Calu3 (cell line): ENCODE measurements around the gene NHERF2. TPM values are rescaled to one million over a fixed set of nuclear protein-coding genes. Genes with fewer than 3 reads are reported as not detected.

Source experiments
- BruUV-seq: library from RNA; stranded (reverse); fragments of 400-500 nt; replicated peaks from 2 replicates; lab custom pipeline; 2021; lab: Mats Ljungman, UMichigan
- CTCF ChIA-PET: fragments of 300-600 bp; sonication (Branson Sonifier 250); formaldehyde crosslinking; loops from one replicate; lab custom pipeline; 2022; ENCODE audit warnings: antibody characterized with exemption; lab: Charles Lee
- DNase-seq: peaks from one replicate; pipeline ENCODE4 v3.0.0; 2022
- H3K27ac Mint-ChIP-seq: one replicate; pipeline ENCODE4 v1.8.0; 2022; ENCODE audit warnings: mixed read lengths; ENCODE audit not compliant: unreplicated experiment
- H3K27me3 Mint-ChIP-seq: one replicate; pipeline ENCODE4 v1.8.0; 2022; ENCODE audit warnings: mixed read lengths; ENCODE audit not compliant: unreplicated experiment
- H3K36me3 Mint-ChIP-seq: one replicate; pipeline ENCODE4 v1.8.0; 2022; ENCODE audit warnings: mild to moderate bottlenecking, moderate library complexity, mixed read lengths; ENCODE audit not compliant: insufficient read depth, unreplicated experiment
- H3K4me1 Mint-ChIP-seq: one replicate; pipeline ENCODE4 v1.8.0; 2022; ENCODE audit warnings: mild to moderate bottlenecking, low read depth, mixed read lengths; ENCODE audit not compliant: unreplicated experiment
- H3K4me3 Mint-ChIP-seq: one replicate; pipeline ENCODE4 v1.8.0; 2022; ENCODE audit warnings: mild to moderate bottlenecking, low read depth, moderate library complexity, mixed read lengths; ENCODE audit not compliant: unreplicated experiment
- H3K9me3 Mint-ChIP-seq: one replicate; pipeline ENCODE4 v1.8.0; 2022; ENCODE audit warnings: low read depth, mixed read lengths; ENCODE audit not compliant: unreplicated experiment
- CTCF ChIP-seq: fragments of 200-600 bp; IDR thresholded peaks from one replicate; pipeline ENCODE4 v1.8.0; 2022; ENCODE audit warnings: antibody characterized with exemption; ENCODE audit not compliant: unreplicated experiment
- intact Hi-C: fragments of 100-400 bp; cut with micrococcal nuclease; formaldehyde crosslinking; loops from one replicate; pipeline ENCODE4 v1.10.0; 2022; ENCODE audit not compliant: unreplicated experiment
- total RNA-seq: library from RNA; stranded (reverse); gene quantifications from 2 replicates; pipeline ENCODE4 v1.2.3, GENCODE V29; 2022

NHERF2 gene
- total RNA-seq, 1 experiment from 2014 or later: 15.7 TPM

DNA sequence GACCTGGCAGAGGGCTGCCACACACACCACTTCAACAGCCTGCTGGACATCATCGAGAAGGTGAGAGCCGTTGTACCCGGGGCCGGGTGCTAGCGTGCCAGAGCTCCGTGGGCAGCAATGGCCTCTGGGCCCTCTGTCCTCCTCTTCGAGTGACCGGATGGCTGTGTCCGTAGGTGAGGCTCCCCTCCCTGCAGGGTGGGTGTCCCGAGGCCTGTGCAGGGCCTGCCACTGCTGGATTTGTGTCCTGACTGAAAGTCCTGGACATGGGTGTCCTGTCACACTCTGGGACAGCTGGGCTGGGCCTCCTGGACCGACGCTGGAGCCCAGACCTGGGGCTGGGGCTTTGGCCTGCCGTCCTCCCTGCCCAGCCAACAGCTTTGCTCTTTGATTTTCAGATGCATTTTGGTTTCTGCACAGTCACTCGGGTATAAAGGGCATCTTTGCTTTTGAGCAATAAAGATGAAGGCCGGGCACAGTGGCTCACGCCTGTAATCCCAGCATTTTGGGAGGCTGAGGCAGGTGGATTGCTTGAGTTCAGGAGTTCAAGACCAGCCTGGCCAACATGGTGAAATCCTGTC is 37.8 kb downstream of the NHERF2 start:
- BruUV-seq: no TSS peak
- H3K9me3 Mint-ChIP-seq: no peaks in the 10 kb centered on the region
- CTCF ChIA-PET: no interaction called here

DNA sequence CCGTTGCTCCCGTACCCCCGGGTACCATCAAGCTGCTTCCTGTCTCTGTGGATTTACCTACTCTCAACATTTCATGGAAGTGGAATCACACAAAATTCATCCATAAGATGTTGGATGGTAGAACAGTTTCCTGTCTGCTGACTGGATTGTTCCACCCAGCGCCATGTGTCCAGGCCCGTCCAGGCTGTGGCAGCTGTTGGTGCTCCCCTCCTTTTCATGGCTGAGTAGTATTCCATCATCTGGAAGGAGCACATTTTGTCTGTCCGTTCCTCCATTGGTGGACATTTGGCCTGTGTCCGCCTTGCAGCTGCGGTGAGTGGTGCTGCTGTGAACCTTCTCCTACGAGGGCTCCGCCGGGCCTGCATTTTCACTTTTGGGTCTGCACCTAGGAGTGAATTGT is 39.4 kb downstream of the NHERF2 start:
- CTCF ChIA-PET: interaction anchor here (0.6 kb wide), 1 partner anchor 770 kb away, joined by 3 read pairs; no protein-coding TSS in a partner anchor
- H3K36me3 Mint-ChIP-seq: peaks cover 33% of the 10 kb centered on the region
- TF ChIP-seq CTCF: no peak
- H3K27me3 Mint-ChIP-seq: no peaks in the 10 kb centered on the region
- no peak overlapping the region for H3K27ac Mint-ChIP-seq
- intact Hi-C loops: no loop called here
- no TSS peak for BruUV-seq
- H3K4me1 Mint-ChIP-seq: no peaks in the 10 kb centered on the region
- no peak overlapping the region for H3K4me3 Mint-ChIP-seq
- no peak for DNase-seq
- no peaks in the 10 kb centered on the region for H3K9me3 Mint-ChIP-seq

More for the DNA sequence above, 37.8 kb downstream of the NHERF2 start:
- H3K27ac Mint-ChIP-seq: no peak overlapping the region
- TF ChIP-seq CTCF: no peak
- no peaks in the 10 kb centered on the region for H3K27me3 Mint-ChIP-seq
- H3K4me1 Mint-ChIP-seq: no peaks in the 10 kb centered on the region
- H3K36me3 Mint-ChIP-seq: peaks cover 33% of the 10 kb centered on the region
- intact Hi-C loops: no loop called here
- no peak for DNase-seq
- H3K4me3 Mint-ChIP-seq: no peak overlapping the region

- H3K27ac Mint-ChIP-seq: no peak overlapping the region
- H3K4me1 Mint-ChIP-seq: no peaks in the 10 kb centered on the region
Measured at GRCh38 chr16:2070576-2071453, 44.1 kb downstream of the NHERF2 start.

More at GRCh38 chr16:2070576-2071453, 44.1 kb downstream of the NHERF2 start:
- TF ChIP-seq CTCF: no peak
- CTCF ChIA-PET: interaction anchor here (0.5 kb wide), 1 partner anchor 1186 kb away, joined by 7 read pairs; no protein-coding TSS in a partner anchor
- DNase-seq: no peak
- Mint-ChIP-seq H3K9me3 (no peaks in the 10 kb centered on the region), H3K27me3 (no peaks in the 10 kb centered on the region), H3K4me3 (no peak overlapping the region), H3K36me3 (peaks cover 55% of the 10 kb centered on the region)
- intact Hi-C loops: no loop called here
- BruUV-seq: no TSS peak
